Hematopoietic multipotent progenitor cell treated with erythropoietin and hydrocortisone succinate and interleukin-3 and kit ligand, for 4 days (in vitro differentiated cells): ENCODE results near the gene MCUB.
"Not testable (repeated sequence)": the region's sequence is repeated elsewhere in the genome, so short reads cannot be mapped to it uniquely, and the experiment has no call there.

Source experiments
- DNase-seq: peaks from one replicate; pipeline ENCODE4 v3.0.0-alpha.2; 2015

Gene MCUB

GRCh38 chr4:109559983-109560686, at the start of gene MCUB:
MCUB (plus strand) TSS chr4:109560246; CDS start chr4:109560338, 92 bp downstream.
- peak; percentile 97 for DNase-seq

- DNase-seq: no peak
These were observed 49.4 kb upstream of the MCUB start for GRCh38 chr4:109510687-109511086.

DNA sequence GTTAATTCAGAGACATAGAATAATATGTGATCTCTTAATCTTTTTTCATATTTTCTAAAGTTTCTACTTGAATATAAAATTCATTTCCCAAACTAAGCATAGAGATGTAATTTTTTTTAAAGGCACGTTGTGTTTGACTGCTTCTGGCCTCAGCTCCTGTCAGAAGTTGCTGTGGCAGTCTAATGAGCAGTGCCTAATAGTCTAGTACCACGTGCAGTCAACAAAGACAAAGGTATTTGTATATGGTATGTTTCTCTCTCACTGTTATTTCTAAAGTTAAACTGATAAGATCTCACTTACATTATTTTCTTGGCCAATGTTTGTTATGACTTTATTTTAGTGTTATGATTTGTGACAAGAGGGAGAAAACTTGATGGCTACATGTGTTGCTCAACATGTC, 48.6 kb upstream of the MCUB start:
- DNase-seq: no peak

DNA sequence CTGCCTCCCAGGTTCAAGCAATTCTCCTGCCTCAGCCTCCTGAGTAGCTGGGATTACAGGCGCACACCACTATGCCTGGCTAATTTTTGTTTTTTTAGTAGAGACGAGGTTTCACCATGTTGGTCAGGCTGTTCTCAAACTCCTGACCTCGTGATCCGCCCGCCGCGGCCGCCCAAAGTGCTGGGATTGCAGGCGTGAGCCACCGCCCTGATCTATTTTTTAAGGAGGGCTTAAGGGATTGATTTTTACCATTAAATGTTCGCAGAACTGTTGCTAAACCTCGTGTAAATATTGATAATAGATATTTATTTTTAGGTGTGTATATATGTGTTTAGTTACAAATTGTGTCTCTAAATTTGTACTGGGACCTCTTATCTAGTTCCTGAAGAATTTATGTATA, 46.7 kb upstream of the MCUB start:
- not testable (repeated sequence) for DNase-seq

GRCh38 chr4:109532182-109532581, 27.9 kb upstream of the MCUB start:
- DNase-seq: no peak

DNA sequence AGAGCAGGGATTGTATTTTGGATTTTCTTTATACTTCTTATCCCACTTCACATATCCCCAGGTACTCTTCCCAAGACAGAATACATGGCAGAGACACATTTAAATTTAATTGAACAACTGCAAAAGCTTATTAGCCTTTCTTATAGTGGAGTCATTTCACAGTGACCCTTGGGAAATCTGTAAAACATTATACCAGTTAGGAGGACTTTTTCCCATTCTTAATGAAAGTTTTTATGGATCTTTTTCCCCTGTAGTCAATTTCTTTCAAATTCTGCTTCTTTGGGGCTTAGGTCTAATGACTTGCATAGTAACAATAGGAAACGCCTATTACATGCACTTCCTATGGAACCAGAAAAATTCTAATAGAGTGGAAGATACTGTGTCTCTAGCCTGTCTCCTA, 14.6 kb upstream of the MCUB start:
- no peak for DNase-seq

DNA sequence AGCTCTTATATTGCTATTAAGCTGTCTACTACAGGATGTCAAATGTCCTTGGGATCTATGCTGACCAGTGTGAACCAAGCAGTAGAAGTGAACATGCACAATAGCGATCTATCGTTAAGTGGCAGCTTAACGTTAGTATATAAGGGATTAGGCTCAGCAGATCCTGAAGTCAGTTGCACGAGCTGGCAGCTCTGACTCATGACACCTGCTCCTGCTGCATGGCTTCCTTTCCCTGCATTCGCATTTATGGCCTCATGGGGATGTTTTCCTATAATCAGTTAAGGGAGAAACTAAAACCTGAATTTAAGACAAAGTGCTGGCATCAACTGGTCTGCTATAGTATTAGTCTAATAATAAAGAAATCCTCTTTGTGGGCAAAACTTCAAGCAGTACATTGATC, 12.7 kb upstream of the MCUB start:
- no peak for DNase-seq

DNA sequence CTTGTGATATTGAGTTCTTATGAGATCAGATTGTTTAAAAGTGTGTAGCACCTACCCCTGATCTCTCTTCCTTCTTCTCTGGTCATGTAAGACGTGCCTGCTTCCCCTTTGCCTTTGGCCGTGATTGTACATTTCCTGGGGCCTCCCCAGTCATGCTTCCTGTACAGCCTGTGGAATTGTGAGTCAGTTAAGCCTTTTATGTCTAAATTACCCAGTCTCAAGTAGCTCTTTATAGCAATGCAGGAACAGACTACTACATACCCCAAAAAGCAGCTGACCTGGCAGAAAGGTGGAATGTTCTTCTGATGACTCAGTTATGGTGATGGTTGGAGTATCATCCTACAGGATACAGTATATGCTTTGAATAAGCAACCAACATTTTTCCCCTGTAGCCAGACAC, 11.4 kb upstream of the MCUB start:
- peak; percentile 28 for DNase-seq

DNA sequence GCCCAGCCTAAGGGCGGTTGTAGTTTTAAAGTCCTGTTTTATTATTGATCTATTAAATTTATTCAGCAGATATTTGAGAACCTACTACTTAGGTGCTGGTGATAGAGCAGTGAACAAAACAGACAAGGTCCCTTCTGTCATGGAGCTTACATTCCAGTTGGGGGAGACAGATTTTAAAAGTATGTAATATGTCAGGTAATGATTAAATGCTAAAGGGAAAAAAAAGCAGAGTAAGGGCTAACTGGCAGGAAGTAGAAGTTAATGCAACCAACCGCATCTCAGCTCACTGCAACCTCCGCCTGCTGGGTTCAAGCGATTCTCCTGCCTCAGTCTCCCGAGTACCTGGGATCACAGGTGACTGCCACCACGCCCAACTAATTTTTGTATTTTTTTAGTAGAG, 7.8 kb upstream of the MCUB start:
- DNase-seq: peak; percentile 24

GRCh38 chr4:109553130-109553529, 6.9 kb upstream of the MCUB start:
- no peak for DNase-seq

GRCh38 chr4:109554971-109555370, 5.1 kb upstream of the MCUB start:
- no peak for DNase-seq

- DNase-seq: no peak
These were observed 2.6 kb upstream of the MCUB start for GRCh38 chr4:109557433-109557832.

- DNase-seq: peak; percentile 20
These were observed 2.0 kb upstream of the MCUB start for GRCh38 chr4:109558095-109558494.

- no peak for DNase-seq
These were observed 442 bp upstream of the MCUB start for GRCh38 chr4:109559625-109559982.

- peak; percentile 71 for DNase-seq
These were observed 828 bp downstream of the MCUB start for GRCh38 chr4:109560687-109561461.

DNA sequence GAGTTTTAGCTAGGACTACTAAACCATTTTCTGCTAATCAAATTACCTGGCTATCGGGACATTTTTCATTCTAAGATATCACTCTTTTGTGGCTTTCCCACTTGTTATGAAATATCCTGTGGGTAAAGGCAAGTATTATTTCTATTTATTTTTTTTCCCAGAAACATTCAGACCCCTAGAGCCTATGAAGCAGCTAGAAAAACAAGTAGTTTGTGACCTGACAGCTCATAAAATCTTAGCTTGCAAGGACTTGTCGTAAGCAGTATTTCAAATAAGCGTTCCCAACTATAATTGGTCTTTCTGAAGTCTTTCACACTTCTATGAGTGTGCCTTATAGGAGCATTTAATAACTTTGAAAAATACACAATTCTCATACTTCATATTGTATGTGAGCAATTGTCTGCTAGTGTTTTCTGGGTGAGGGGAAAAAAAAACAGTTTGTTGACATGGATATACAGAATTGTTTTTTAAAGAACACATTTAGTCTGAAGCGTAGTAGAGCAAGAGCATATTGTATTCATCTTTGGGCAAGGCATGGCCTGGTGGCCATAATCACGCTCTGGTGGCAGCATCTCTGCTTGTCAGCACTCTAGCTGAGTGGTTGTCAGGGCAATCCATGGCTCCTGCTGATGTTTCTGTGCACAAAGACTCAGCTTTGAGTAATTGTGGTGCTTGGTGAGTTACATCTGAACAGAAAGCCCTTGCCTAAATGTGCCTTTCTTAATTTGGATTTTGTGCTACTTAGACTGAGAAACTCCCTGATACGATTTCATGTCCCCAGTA, 2.6 kb downstream of the MCUB start:
- no peak for DNase-seq

DNA sequence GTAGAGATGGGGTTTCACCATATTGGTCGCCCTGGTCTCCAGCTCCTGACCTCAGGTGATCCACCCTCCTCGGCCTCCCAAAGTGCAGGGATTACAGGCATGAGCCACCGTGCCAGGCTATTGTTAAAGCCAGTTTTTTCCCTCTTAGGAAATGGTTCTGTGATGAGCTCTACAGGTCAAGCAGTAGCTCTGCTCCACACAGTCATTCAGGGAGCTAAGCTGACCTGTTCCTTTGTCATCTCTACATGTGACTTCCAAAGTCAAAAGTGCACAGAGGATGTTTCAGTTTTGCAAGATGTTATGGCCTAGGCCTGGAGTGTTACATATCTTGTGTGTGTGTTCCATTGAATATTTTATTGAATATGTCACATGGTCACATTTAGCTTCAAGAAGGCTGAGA, 11.4 kb downstream of the MCUB start:
- no peak for DNase-seq

DNA sequence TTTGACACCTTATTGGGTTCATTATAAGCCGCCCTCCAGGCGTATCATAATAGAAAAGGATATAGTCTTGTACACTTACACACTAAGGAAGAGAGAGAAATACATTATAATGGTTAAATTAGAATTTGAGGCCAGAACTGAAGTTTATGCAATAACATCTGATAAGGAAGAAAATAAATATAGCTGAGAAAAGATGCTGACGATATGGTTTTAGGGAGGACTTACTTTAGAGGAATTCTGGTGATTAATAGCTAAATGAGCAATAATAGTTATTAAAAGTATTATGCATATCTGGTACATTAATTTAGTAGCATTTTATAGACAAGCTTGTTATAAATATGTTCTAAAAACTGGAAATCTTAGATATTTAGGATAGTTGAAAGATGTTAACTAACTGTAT, 12.1 kb downstream of the MCUB start:
- DNase-seq: no peak

GRCh38 chr4:109574443-109574850, 14.4 kb downstream of the MCUB start:
- peak; percentile 74 for DNase-seq

DNA sequence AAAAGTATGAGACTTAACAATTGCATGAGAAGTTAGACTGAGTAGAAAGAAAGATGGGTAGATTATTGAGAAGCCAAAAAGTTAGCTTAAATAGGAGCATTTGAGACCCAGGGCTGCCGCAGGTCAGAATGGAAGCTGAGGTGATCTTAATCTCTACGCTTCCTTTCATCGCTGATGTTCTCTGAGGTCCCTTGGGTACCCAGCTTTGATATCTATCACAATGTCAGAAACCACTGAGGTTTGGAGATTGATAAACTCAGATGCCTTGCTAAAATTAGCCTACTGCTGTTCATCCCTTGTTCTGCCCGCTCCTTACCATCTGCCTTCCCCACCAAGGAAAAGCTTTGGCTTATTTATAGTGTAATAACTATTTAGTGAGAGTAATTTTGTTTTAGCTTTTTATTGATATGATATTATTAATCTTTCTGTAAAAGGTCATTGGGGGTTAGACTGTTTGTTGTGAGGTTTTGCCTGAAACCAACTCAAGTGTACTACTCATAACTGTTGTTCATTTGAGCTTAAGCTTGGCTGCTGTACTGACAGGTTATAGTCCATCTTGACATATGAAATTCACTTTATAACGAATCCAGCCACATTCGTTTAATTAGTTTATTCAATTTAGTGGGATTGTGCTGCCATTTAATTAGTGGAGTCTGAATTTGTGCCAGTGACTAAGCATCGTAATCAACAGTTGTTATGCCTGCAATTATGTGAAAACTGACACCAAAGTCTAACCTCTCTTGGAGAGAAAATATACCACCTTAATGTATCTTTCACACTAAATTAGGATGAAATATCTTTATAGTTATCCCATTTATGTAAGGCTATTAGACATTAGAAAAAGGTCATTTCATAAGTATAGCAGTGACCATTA, 15.1 kb downstream of the MCUB start:
- peak; percentile 35 for DNase-seq

DNA sequence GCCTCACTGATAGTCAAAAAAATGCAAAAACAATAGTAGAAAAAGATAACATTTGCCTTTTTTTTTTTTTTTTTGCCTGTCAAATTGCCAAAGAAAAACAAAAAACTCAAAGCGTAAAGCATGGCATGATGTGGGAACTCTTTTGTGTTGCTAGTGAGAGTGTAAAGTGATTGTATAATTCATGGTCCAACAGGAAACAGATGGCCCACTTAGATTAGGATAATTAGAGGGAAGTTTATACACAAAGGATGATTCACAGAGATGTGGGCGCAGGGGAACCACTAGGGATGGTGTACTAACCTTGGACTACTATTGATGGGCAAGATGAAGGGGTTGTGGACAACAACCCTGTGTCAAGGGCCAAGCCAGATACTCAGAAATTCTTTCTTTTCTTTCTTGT, 16.4 kb downstream of the MCUB start:
- peak; percentile 89 for DNase-seq

DNA sequence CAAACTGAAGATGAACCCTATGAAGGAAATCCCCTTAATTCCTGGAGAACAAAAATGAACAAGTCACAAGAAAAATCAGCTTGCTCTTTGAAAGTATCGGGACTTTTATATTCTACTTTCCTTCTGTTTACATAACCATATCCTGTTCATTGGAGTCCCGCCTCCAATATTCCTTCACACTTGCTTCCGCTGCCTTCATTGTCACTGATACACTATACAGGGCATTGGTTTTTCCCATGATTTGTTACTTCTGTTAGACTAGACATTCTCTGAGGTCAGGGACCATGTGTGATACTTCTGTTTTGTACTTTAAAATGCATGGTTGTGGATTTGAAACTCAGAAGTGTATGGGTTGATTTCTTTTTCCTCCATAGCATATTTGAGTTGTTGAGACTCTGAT, 18.8 kb downstream of the MCUB start:
- DNase-seq: no peak

GRCh38 chr4:109579997-109580396, 20.0 kb downstream of the MCUB start:
- DNase-seq: not testable (repeated sequence)
